KMS-11 (cell line): Measurements from ENCODE around the gene KCTD16.
A peak's percentile ranks its signal among the peaks of the same experiment; 100 is the strongest.

Experiments used
- H2AFZ ChIP-seq: fragments of 200-600 bp; sonication (generic); 2 replicates; pipeline ENCODE4 v1.6.1; 2016; ENCODE audit warnings: antibody characterized with exemption, mixed run types, low read depth
- H3K27ac ChIP-seq: fragments of 200-600 bp; sonication (generic); 2 replicates; pipeline ENCODE4 v1.6.1; 2016; ENCODE audit warnings: mild to moderate bottlenecking, mixed run types
- H3K27me3 ChIP-seq: fragments of 200-600 bp; sonication (generic); 2 replicates; pipeline ENCODE4 v1.6.1; 2017; ENCODE audit warnings: mild to moderate bottlenecking, low read depth, mixed run types, moderate library complexity; ENCODE audit not compliant: insufficient read depth
- H3K36me3 ChIP-seq: fragments of 200-600 bp; sonication (generic); 2 replicates; pipeline ENCODE4 v1.6.1; 2017; ENCODE audit warnings: mild to moderate bottlenecking, mixed run types; ENCODE audit not compliant: insufficient read depth
- H3K4me1 ChIP-seq: fragments of 200-600 bp; sonication (generic); 2 replicates; pipeline ENCODE4 v1.6.1; 2016; ENCODE audit warnings: mild to moderate bottlenecking, low read depth, mixed run types; ENCODE audit not compliant: poor library complexity, severe bottlenecking
- H3K4me2 ChIP-seq: fragments of 200-600 bp; sonication (generic); 2 replicates; pipeline ENCODE4 v1.7.0; 2016; ENCODE audit warnings: mild to moderate bottlenecking, mixed run types
- H3K4me3 ChIP-seq: fragments of 200-600 bp; sonication (generic); IDR thresholded peaks from 2 replicates; pipeline ENCODE4 v1.6.1; 2017; ENCODE audit warnings: low read depth, low read length, mixed read lengths; ENCODE audit not compliant: insufficient read depth
- H3K79me2 ChIP-seq: fragments of 200-600 bp; sonication (generic); 2 replicates; pipeline ENCODE4 v1.6.1; 2016; ENCODE audit warnings: low read depth, mixed run types; ENCODE audit not compliant: insufficient read depth
- H3K9ac ChIP-seq: fragments of 200-600 bp; sonication (generic); 2 replicates; pipeline ENCODE4 v1.6.1; 2016; ENCODE audit warnings: mild to moderate bottlenecking, mixed run types
- H4K20me1 ChIP-seq: fragments of 200-600 bp; sonication (generic); 2 replicates; pipeline ENCODE4 v1.6.1; 2016; ENCODE audit warnings: mild to moderate bottlenecking, mixed run types; ENCODE audit not compliant: insufficient read depth
- CTCF ChIP-seq: fragments of 200-600 bp; sonication (generic); conservative IDR thresholded peaks from 2 replicates; pipeline ENCODE4 v1.6.1; 2017; ENCODE audit warnings: low read depth, mild to moderate bottlenecking, antibody characterized with exemption, low read length, moderate library complexity, mixed read lengths

The KCTD16 gene

GRCh38 chr5:144275329-144275728 is 104.7 kb downstream of the KCTD16 start:
- H3K4me1 ChIP-seq = peaks cover 76% of the 10 kb centered on the region

GRCh38 chr5:144276034-144276822 is 105.6 kb downstream of the KCTD16 start:
- no peak overlapping the region for H3K4me3 ChIP-seq
- no peak for TF ChIP-seq CTCF

More at GRCh38 chr5:144275329-144275728, 104.7 kb downstream of the KCTD16 start:
- Histone ChIP-seq H3K79me2 (no peaks in the 10 kb centered on the region), H3K4me2 (peak overlapping the region; percentile 94; the same call in 1 of the 2 replicates), H4K20me1 (no peaks in the 10 kb centered on the region), H2AFZ (no peak overlapping the region), H3K9ac (no peak overlapping the region), H3K27me3 (no peaks in the 10 kb centered on the region), H3K27ac (peak overlapping the region; percentile 61; the same call in 1 of the 2 replicates), H3K36me3 (no peaks in the 10 kb centered on the region), H3K4me3 (no peak overlapping the region)
- no peak for TF ChIP-seq CTCF

GRCh38 chr5:144281784-144282183 is 111.1 kb downstream of the KCTD16 start:
- Histone ChIP-seq H3K36me3 (no peaks in the 10 kb centered on the region), H3K27me3 (no peaks in the 10 kb centered on the region), H3K9ac (no peak overlapping the region), H3K27ac (no peak overlapping the region), H3K4me1 (peaks cover 15% of the 10 kb centered on the region), H3K4me3 (no peak overlapping the region), H3K4me2 (no peak overlapping the region), H4K20me1 (no peaks in the 10 kb centered on the region), H3K79me2 (no peaks in the 10 kb centered on the region), H2AFZ (no peak overlapping the region)
- no peak for TF ChIP-seq CTCF

More at GRCh38 chr5:144276034-144276822, 105.6 kb downstream of the KCTD16 start:
- Histone ChIP-seq H4K20me1 (no peaks in the 10 kb centered on the region), H3K79me2 (no peaks in the 10 kb centered on the region), H3K27ac (peak overlapping the region; percentile 61; the same call in 1 of the 2 replicates), H3K4me1 (peaks cover 67% of the 10 kb centered on the region), H3K9ac (no peak overlapping the region), H3K36me3 (no peaks in the 10 kb centered on the region), H3K4me2 (peak overlapping the region; percentile 32), H3K27me3 (no peaks in the 10 kb centered on the region), H2AFZ (no peak overlapping the region)

- Histone ChIP-seq H3K27ac (no peak overlapping the region), H4K20me1 (no peaks in the 10 kb centered on the region), H3K9ac (no peak overlapping the region), H3K4me2 (no peak overlapping the region), H3K79me2 (no peaks in the 10 kb centered on the region), H3K4me3 (no peak overlapping the region), H2AFZ (no peak overlapping the region), H3K36me3 (no peaks in the 10 kb centered on the region), H3K27me3 (no peaks in the 10 kb centered on the region), H3K4me1 (no peaks in the 10 kb centered on the region)
- TF ChIP-seq CTCF = no peak
These were observed 113.4 kb downstream of the KCTD16 start for GRCh38 chr5:144284036-144284435.
